GM12878 (cell line): Measurements from ENCODE around the gene CNPY2. TPM values are rescaled to one million over a fixed set of nuclear protein-coding genes. Genes with fewer than 3 reads are reported as not detected.
A peak's percentile ranks its signal among the peaks of the same experiment; 100 is the strongest.

ENCODE experiments used
- ATAC-seq: fragments of 200-7000 bp; cut with Tn5 transposase; 3 replicates; pipeline ENCODE4 v1.9.1; 2020; ENCODE audit warnings: mild to moderate bottlenecking, moderate library complexity
- BruUV-seq: library from RNA; stranded (reverse); fragments of 400-500 nt; replicated peaks from 2 replicates; lab custom pipeline; 2021; lab: Mats Ljungman, UMichigan
- CTCF ChIA-PET: fragments of 300-600 bp; sonication (Branson Sonifier 250); formaldehyde crosslinking; extraction: SDS; loops from one replicate; lab custom pipeline; 2021; ENCODE audit warnings: inconsistent platforms; lab: Yijun Ruan, JAX
- POLR2A ChIA-PET: fragments of 350-600 bp; formaldehyde crosslinking; extraction: SDS; loops from one replicate; lab custom pipeline; 2021; ENCODE audit warnings: inconsistent platforms; lab: Charles Lee
- RAD21 ChIA-PET: fragments of 300-600 bp; sonication (Branson Sonifier 250); formaldehyde crosslinking; loops from one replicate; lab custom pipeline; 2023; ENCODE audit warnings: antibody characterized with exemption; ENCODE audit not compliant: unreplicated experiment; lab: Charles Lee
- SMC1A ChIA-PET: fragments of 300-600 bp; sonication (Branson Sonifier 250); formaldehyde crosslinking; loops from one replicate; lab custom pipeline; 2023; ENCODE audit not compliant: unreplicated experiment, uncharacterized antibody; lab: Charles Lee
- DNase-seq: peaks from one replicate; pipeline ENCODE4 v3.0.0-alpha.2; 2011; ENCODE audit warnings: low read depth, low spot score
- FAIRE-seq: peaks from 3 replicates; lab custom pipeline; 2011; peaks lifted over from hg19 to GRCh38; lab: Jason Lieb, UNC
- H2AFZ ChIP-seq: 2 replicates; pipeline ENCODE4 v1.6.0; 2011; ENCODE audit warnings: low read depth, low read length, control low read depth; ENCODE audit not compliant: control insufficient read depth
- H3K27ac ChIP-seq: 2 replicates; pipeline ENCODE4 v1.5.1; 2011; ENCODE audit warnings: control low read depth; ENCODE audit not compliant: control insufficient read depth, insufficient read depth
- H3K27me3 ChIP-seq, 2 experiments: replicated peaks in 1 of 2; 2 replicates each; pipeline versions ENCODE4 v1.6.0 to v1.6.1; 2011; ENCODE audit warnings: low read length in 1 of 2; ENCODE audit not compliant: control insufficient read depth in 2 of 2, insufficient read depth in 2 of 2
- H3K36me3 ChIP-seq, 2 experiments: 2 replicates each; pipeline ENCODE4 v1.5.1; 2011; ENCODE audit warnings: low read length in 1 of 2; ENCODE audit not compliant: control insufficient read depth in 2 of 2, insufficient read depth in 2 of 2
- H3K4me1 ChIP-seq: 2 replicates; pipeline ENCODE4 v1.6.1; 2011; ENCODE audit warnings: mild to moderate bottlenecking, low read length, moderate library complexity, mixed read lengths; ENCODE audit not compliant: control insufficient read depth, insufficient read depth
- H3K4me2 ChIP-seq: 2 replicates; pipeline ENCODE4 v1.6.0; 2011; ENCODE audit warnings: control low read depth; ENCODE audit not compliant: control insufficient read depth, insufficient read depth
- H3K4me3 ChIP-seq: fragments of 200-600 bp; sonication (generic); 2 replicates; pipeline ENCODE4 v1.5.1; 2016
- H3K79me2 ChIP-seq: 2 replicates; pipeline ENCODE4 v1.6.0; 2011; ENCODE audit warnings: low read length; ENCODE audit not compliant: control insufficient read depth, insufficient read depth
- H3K9ac ChIP-seq: 2 replicates; pipeline ENCODE4 v1.8.0; 2011; ENCODE audit warnings: low read length, control low read depth, mixed read lengths; ENCODE audit not compliant: control insufficient read depth, insufficient read depth
- H3K9me3 ChIP-seq: replicated peaks from 3 replicates; pipeline ENCODE4 v1.5.1; 2011; ENCODE audit warnings: mild to moderate bottlenecking, low read length; ENCODE audit not compliant: control insufficient read depth, insufficient read depth
- H4K20me1 ChIP-seq: 2 replicates; pipeline ENCODE4 v1.6.0; 2011; ENCODE audit not compliant: control insufficient read depth, insufficient read depth
- BACH1 ChIP-seq: fragments of 450-650 bp; IDR thresholded peaks from 2 replicates; pipeline ENCODE4 v1.6.1; 2017; ENCODE audit warnings: mild to moderate bottlenecking, borderline replicate concordance
- NFIC ChIP-seq: IDR thresholded peaks from 2 replicates; pipeline ENCODE4 v1.6.1; 2012; ENCODE audit warnings: low read depth, mild to moderate bottlenecking, inconsistent platforms, low read length, moderate library complexity
- POLR2AphosphoS5 ChIP-seq: IDR thresholded peaks from 2 replicates; pipeline ENCODE4 v1.6.1; 2011; ENCODE audit warnings: mild to moderate bottlenecking, low read length, inconsistent platforms
- RELB ChIP-seq: fragments of 450-650 bp; IDR thresholded peaks from 2 replicates; pipeline ENCODE4 v1.6.1; 2017; ENCODE audit warnings: low read depth, mild to moderate bottlenecking, moderate library complexity
- WGBS: methylation state at CpG from one replicate; pipeline ENCODE4 v1.1.6; 2016; ENCODE audit warnings: low lambda C conversion rate; ENCODE audit not compliant: insufficient replicate concordance, insufficient coverage; ENCODE audit errors: missing lambda C conversion rate; 5-methylcytosine and 5-hydroxymethylcytosine counted together
- in situ Hi-C: fragments of 300-500 bp; cut with MboI; formaldehyde crosslinking; loops from 9 replicates; pipeline ENCODE4 v1.14.3; 2018; ENCODE audit warnings: mixed read lengths
- intact Hi-C: fragments of 100-400 bp; cut with micrococcal nuclease; formaldehyde crosslinking; loops from one replicate; pipeline ENCODE4 v1.14.2; 2022; ENCODE audit not compliant: unreplicated experiment
- polyA plus RNA-seq, 11 experiments: library from polyadenylated mRNA; depleted of rRNA in 4 of 11; unstranded in 6 of 11; stranded (reverse) in 5 of 11; fragments of >200 nt; fragmentation: Nextera tagmentation in 4 of 11; fragmentation: Illumina TruSeq in 1 of 11; extraction: Ambion mirVana in 4 of 11; extraction: Trizol in 1 of 11; gene quantifications; 1 replicate in 1 of 11; 2 replicates in 10 of 11; pipeline versions ENCODE4 v1.2.1 to v1.2.3, GENCODE V29; 2011 to 2016; ENCODE audit warnings: inconsistent platforms in 2 of 11, missing spikeins in 2 of 11, low read depth in 1 of 11
- total RNA-seq, 4 experiments: library from RNA; depleted of rRNA in 3 of 4; stranded (reverse); fragments of >200 nt in 3 of 4; fragmentation: Illumina TruSeq in 1 of 4; extraction: Trizol in 1 of 4; gene quantifications; 2 replicates each; pipeline versions ENCODE4 v1.2.1 to v1.2.3, GENCODE V29; 2013 to 2021
- TF ChIP-seq, protein P1 (sequence below): IDR thresholded peaks from 2 replicates; pipeline ENCODE4 v1.6.1; 2012; ENCODE audit warnings: low read depth, low read length, improper control_type of control experiment
- TF ChIP-seq, protein P2 (sequence below): IDR thresholded peaks from 2 replicates; pipeline ENCODE4 v1.6.1; 2011; ENCODE audit warnings: borderline replicate concordance, low read depth, mild to moderate bottlenecking, moderate library complexity, low read length; ENCODE audit not compliant: insufficient read depth, poor library complexity, severe bottlenecking

CNPY2 gene
- total and polyA plus RNA-seq, 10 of the 15 experiments (the other 5 are each of a cell fraction or from before 2014, with no cell fraction given) = 25.0 to 276 (median 87.8) TPM

DNA sequence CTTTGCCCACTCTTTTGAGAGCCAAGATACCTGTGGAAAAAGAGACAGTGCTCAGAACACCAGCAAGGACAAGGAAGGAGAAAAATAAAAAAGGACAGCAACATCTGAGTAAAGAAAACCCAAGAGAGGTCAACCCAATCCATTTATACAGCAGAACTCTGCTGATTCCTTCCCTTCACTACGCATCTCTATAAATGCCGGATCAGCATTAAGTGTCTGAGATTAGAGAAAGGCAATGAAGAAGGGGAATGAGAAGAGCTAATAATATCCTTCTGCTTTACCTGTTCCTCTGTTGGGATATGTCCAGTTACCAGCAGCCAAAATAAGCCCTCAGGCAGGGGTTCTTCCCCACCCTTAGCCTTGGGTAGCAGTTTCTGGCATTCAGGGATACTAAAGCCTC lies 33.2 kb downstream of the CNPY2 start:
- intact Hi-C loops (no loop called here), in situ Hi-C loops (no loop called here)
- Histone ChIP-seq H3K27ac (no peak overlapping the region), H3K27me3 (no peaks in the 10 kb centered on the region), H3K36me3 (peaks cover 6 to 29% of the 10 kb centered on the region in 2 experiments), H3K4me2 (no peak overlapping the region), H3K9ac (no peak overlapping the region), H3K4me1 (no peaks in the 10 kb centered on the region), H3K9me3 (no peaks in the 10 kb centered on the region), H2AFZ (no peak overlapping the region), H3K79me2 (no peaks in the 10 kb centered on the region; the same call in 1 of the 2 replicates), H4K20me1 (no peaks in the 10 kb centered on the region), H3K4me3 (no peak overlapping the region)
- ChIA-PET POLR2A (no interaction called here), CTCF (no interaction called here), SMC1A (interaction anchor here (0.6 to 0.9 kb wide), 2 partner anchors 13 to 126 kb away, joined by 3 to 4 read pairs; no protein-coding TSS in a partner anchor), RAD21 (no interaction called here)
- no TSS peak for BruUV-seq
- DNase-seq (no peak), ATAC-seq (no peak), FAIRE-seq (peak; percentile 52)
- WGBS = 95% methylated on average over 2 of the region's 2 CpGs
- TF ChIP-seq, protein P1, sequence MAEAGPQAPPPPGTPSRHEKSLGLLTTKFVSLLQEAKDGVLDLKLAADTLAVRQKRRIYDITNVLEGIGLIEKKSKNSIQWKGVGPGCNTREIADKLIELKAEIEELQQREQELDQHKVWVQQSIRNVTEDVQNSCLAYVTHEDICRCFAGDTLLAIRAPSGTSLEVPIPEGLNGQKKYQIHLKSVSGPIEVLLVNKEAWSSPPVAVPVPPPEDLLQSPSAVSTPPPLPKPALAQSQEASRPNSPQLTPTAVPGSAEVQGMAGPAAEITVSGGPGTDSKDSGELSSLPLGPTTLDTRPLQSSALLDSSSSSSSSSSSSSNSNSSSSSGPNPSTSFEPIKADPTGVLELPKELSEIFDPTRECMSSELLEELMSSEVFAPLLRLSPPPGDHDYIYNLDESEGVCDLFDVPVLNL = no peak
- no peak for TF ChIP-seq RELB

DNA sequence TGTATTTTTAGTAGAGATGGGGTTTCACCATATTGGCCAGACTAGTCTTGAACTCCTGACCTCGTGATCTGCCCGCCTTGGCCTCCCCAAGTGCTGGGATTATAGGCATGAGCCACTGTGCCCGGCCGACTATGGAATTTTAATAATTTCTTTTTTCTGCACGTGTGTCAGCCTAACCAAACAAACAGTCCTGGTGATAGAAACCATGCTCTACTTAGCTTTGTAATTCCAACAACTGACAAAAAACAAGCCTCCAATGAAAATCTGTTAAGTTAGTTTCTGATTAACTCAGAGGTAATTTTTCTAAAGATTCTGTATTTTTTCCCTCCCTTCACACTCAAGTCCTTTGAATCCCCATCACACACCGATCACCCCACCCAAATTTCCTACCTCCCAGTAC lies 33.8 kb downstream of the CNPY2 start:
- 65% methylated on average over 6 of the region's 6 CpGs for WGBS
- RAD21 ChIA-PET = no interaction called here
- H2AFZ ChIP-seq = no peak overlapping the region
- SMC1A ChIA-PET = no interaction called here
- H3K36me3 ChIP-seq = peaks cover 6 to 29% of the 10 kb centered on the region in 2 experiments
- H3K27ac ChIP-seq = no peak overlapping the region
- CTCF ChIA-PET = interaction anchor here (0.6 kb wide), 1 partner anchor 175 kb away, joined by 3 read pairs; no protein-coding TSS in a partner anchor
- TF ChIP-seq, protein P2, sequence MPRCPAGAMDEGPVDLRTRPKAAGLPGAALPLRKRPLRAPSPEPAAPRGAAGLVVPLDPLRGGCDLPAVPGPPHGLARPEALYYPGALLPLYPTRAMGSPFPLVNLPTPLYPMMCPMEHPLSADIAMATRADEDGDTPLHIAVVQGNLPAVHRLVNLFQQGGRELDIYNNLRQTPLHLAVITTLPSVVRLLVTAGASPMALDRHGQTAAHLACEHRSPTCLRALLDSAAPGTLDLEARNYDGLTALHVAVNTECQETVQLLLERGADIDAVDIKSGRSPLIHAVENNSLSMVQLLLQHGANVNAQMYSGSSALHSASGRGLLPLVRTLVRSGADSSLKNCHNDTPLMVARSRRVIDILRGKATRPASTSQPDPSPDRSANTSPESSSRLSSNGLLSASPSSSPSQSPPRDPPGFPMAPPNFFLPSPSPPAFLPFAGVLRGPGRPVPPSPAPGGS = no peak
- TF ChIP-seq BACH1 (no peak), NFIC (no peak), POLR2AphosphoS5 (no peak)
- no peak overlapping the region for H3K4me2 ChIP-seq
- H3K9ac ChIP-seq = no peak overlapping the region
- DNase-seq (no peak), ATAC-seq (no peak), FAIRE-seq (no peak)
- no TSS peak for BruUV-seq
- no peak overlapping the region for H3K4me3 ChIP-seq
- H3K79me2 ChIP-seq = no peaks in the 10 kb centered on the region; the same call in 1 of the 2 replicates
- in situ Hi-C loops (no loop called here), intact Hi-C loops (no loop called here)
- H4K20me1 ChIP-seq = no peaks in the 10 kb centered on the region
- no peaks in the 10 kb centered on the region for H3K4me1 ChIP-seq
- no peaks in the 10 kb centered on the region for H3K9me3 ChIP-seq
- POLR2A ChIA-PET = no interaction called here
- no peaks in the 10 kb centered on the region for H3K27me3 ChIP-seq
